ENCODE results near the gene GPR137.

- TF ChIP-seq TAF1 (conservative IDR thresholded peaks at IDR 0.05) (no peak), REST (IDR thresholded peaks at IDR 0.05) (no peak), CTCF (IDR thresholded peaks at IDR 0.05; ENCODE audit: low read depth, low read length, missing input control) (no peak), MAX (IDR thresholded peaks at IDR 0.05) (no peak)
These were observed 45.8 kb upstream of the GPR137 start for GRCh38 chr11:64239662-64240434.
